Karpas-422 (cell line): Measurements from ENCODE around the gene SRBD1. TPM values are rescaled to one million over a fixed set of nuclear protein-coding genes. Genes with fewer than 3 reads are reported as not detected.

ENCODE experiments used
- DNase-seq: peaks from one replicate; pipeline ENCODE4 v3.0.0-alpha.2; 2015
- H2AFZ ChIP-seq: fragments of 200-600 bp; sonication (generic); 2 replicates; pipeline ENCODE4 v1.6.1; 2014; ENCODE audit warnings: antibody characterized with exemption, low read length, mixed read lengths
- H3K27ac ChIP-seq: fragments of 200-600 bp; sonication (generic); 2 replicates; pipeline ENCODE4 v1.5.1; 2014; ENCODE audit warnings: mild to moderate bottlenecking, low read length, moderate library complexity
- H3K27me3 ChIP-seq: fragments of 200-600 bp; sonication (generic); 2 replicates; pipeline ENCODE4 v1.6.1; 2014; ENCODE audit warnings: low read length, mixed read lengths
- H3K36me3 ChIP-seq: fragments of 200-600 bp; sonication (generic); 2 replicates; pipeline ENCODE4 v1.6.1; 2014; ENCODE audit warnings: low read length, mixed read lengths; ENCODE audit not compliant: insufficient read depth
- H3K4me1 ChIP-seq: fragments of 200-600 bp; sonication (generic); 2 replicates; pipeline ENCODE4 v1.6.1; 2014; ENCODE audit warnings: mild to moderate bottlenecking, low read length, mixed read lengths
- H3K4me2 ChIP-seq: fragments of 200-600 bp; sonication (generic); 2 replicates; pipeline ENCODE4 v1.6.1; 2014; ENCODE audit warnings: low read length, low read depth, mild to moderate bottlenecking; ENCODE audit not compliant: poor library complexity, severe bottlenecking
- H3K4me3 ChIP-seq: fragments of 200-600 bp; sonication (generic); 2 replicates; pipeline ENCODE4 v1.5.1; 2014; ENCODE audit warnings: mild to moderate bottlenecking, antibody characterized with exemption, low read length, mixed read lengths
- H3K79me2 ChIP-seq: fragments of 200-600 bp; sonication (generic); 2 replicates; pipeline ENCODE4 v1.6.1; 2014; ENCODE audit warnings: mild to moderate bottlenecking, low read length, mixed read lengths
- H3K9ac ChIP-seq: fragments of 200-600 bp; sonication (generic); 2 replicates; pipeline ENCODE4 v1.6.0; 2014; ENCODE audit warnings: low read length
- H3K9me2 ChIP-seq: fragments of 200-600 bp; sonication (generic), shearing (Covaris generic); replicated peaks from 2 replicates; pipeline ENCODE4 v1.6.0; 2014; ENCODE audit warnings: mild to moderate bottlenecking, low read length, moderate library complexity; ENCODE audit not compliant: insufficient read depth
- H3K9me3 ChIP-seq: fragments of 300-700, 200-600 bp; sonication (generic); 2 replicates; pipeline ENCODE4 v1.6.1; 2014; ENCODE audit warnings: low read length, mixed read lengths
- H4K20me1 ChIP-seq: fragments of 200-600 bp; sonication (generic); 2 replicates; pipeline ENCODE4 v1.6.1; 2014; ENCODE audit warnings: mild to moderate bottlenecking, antibody characterized with exemption, low read length, low read depth; ENCODE audit not compliant: insufficient read depth
- total RNA-seq: library from RNA; depleted of rRNA; stranded (reverse); fragments of >200 nt; shearing (Covaris generic); gene quantifications from 2 replicates; pipeline ENCODE4 v1.2.3, GENCODE V29; 2014; ENCODE audit warnings: low replicate concordance

SRBD1 gene
- total RNA-seq, 1 experiment from 2014 or later = 29.7 TPM

GRCh38 chr2:45649858-45650811 is 39.1 kb upstream of the SRBD1 start:
- Histone ChIP-seq H3K9me2 (no peaks in the 10 kb centered on the region), H4K20me1 (peaks cover 27% of the 10 kb centered on the region; the same call in 1 of the 2 replicates), H3K36me3 (peaks cover 18% of the 10 kb centered on the region), H3K27ac (peak overlapping the region; percentile 88), H3K4me3 (peak overlapping the region; percentile 97), H3K79me2 (peaks cover 46% of the 10 kb centered on the region), H3K4me2 (peak overlapping the region; percentile 97), H3K27me3 (no peaks in the 10 kb centered on the region), H2AFZ (peak overlapping the region; percentile 32; the same call in 1 of the 2 replicates), H3K9ac (peak overlapping the region; percentile 97), H3K9me3 (no peaks in the 10 kb centered on the region), H3K4me1 (peaks cover 33% of the 10 kb centered on the region)
- peak; percentile 82 for DNase-seq

- no peaks in the 10 kb centered on the region for H3K9me3 ChIP-seq
- H3K4me2 ChIP-seq = peak overlapping the region; percentile 97
- peaks cover 26% of the 10 kb centered on the region for H3K4me1 ChIP-seq
- peak overlapping the region; percentile 97 for H3K9ac ChIP-seq
- peaks cover 11% of the 10 kb centered on the region for H3K36me3 ChIP-seq
- peaks cover 39% of the 10 kb centered on the region for H3K79me2 ChIP-seq
- H3K9me2 ChIP-seq = no peaks in the 10 kb centered on the region
- peak; percentile 51 for DNase-seq
- peaks cover 22% of the 10 kb centered on the region; the same call in 1 of the 2 replicates for H4K20me1 ChIP-seq
- H3K4me3 ChIP-seq = peak overlapping the region; percentile 97
- H3K27me3 ChIP-seq = no peaks in the 10 kb centered on the region
- no peak overlapping the region for H3K27ac ChIP-seq
- H2AFZ ChIP-seq = no peak overlapping the region
Observed at GRCh38 chr2:45649462-45649857, 38.4 kb upstream of the SRBD1 start.

GRCh38 chr2:45648636-45649035 is 37.6 kb upstream of the SRBD1 start:
- no peak overlapping the region for H3K4me2 ChIP-seq
- H3K9ac ChIP-seq = no peak overlapping the region
- H2AFZ ChIP-seq = no peak overlapping the region
- peaks cover 4% of the 10 kb centered on the region; the same call in 1 of the 2 replicates for H3K36me3 ChIP-seq
- no peak for DNase-seq
- H3K9me2 ChIP-seq = no peaks in the 10 kb centered on the region
- no peaks in the 10 kb centered on the region for H3K9me3 ChIP-seq
- peaks cover 31% of the 10 kb centered on the region for H3K79me2 ChIP-seq
- H3K4me3 ChIP-seq = no peak overlapping the region
- peaks cover 13% of the 10 kb centered on the region; the same call in 1 of the 2 replicates for H4K20me1 ChIP-seq
- peaks cover 25% of the 10 kb centered on the region for H3K4me1 ChIP-seq
- H3K27ac ChIP-seq = no peak overlapping the region
- H3K27me3 ChIP-seq = no peaks in the 10 kb centered on the region

- Histone ChIP-seq H3K4me2 (no peak overlapping the region), H3K4me1 (peaks cover 26% of the 10 kb centered on the region), H3K9me3 (no peaks in the 10 kb centered on the region)
Observed at GRCh38 chr2:45647986-45648520, 37.0 kb upstream of the SRBD1 start.

GRCh38 chr2:45647356-45647755 is 36.3 kb upstream of the SRBD1 start:
- Histone ChIP-seq H3K9ac (no peak overlapping the region), H3K27me3 (no peaks in the 10 kb centered on the region), H3K4me3 (no peak overlapping the region), H3K9me3 (no peaks in the 10 kb centered on the region), H3K9me2 (no peaks in the 10 kb centered on the region), H3K4me1 (peaks cover 29% of the 10 kb centered on the region), H3K36me3 (peaks cover 2% of the 10 kb centered on the region; the same call in 1 of the 2 replicates), H2AFZ (no peak overlapping the region), H3K79me2 (peaks cover 18% of the 10 kb centered on the region), H3K4me2 (no peak overlapping the region), H3K27ac (no peak overlapping the region), H4K20me1 (peaks cover 2% of the 10 kb centered on the region; the same call in 1 of the 2 replicates)
- no peak for DNase-seq

More at GRCh38 chr2:45647986-45648520, 37.0 kb upstream of the SRBD1 start:
- no peak for DNase-seq
- Histone ChIP-seq H2AFZ (no peak overlapping the region), H3K27me3 (no peaks in the 10 kb centered on the region), H3K4me3 (no peak overlapping the region), H3K79me2 (peaks cover 25% of the 10 kb centered on the region), H3K27ac (no peak overlapping the region), H3K36me3 (peaks cover 4% of the 10 kb centered on the region; the same call in 1 of the 2 replicates), H3K9ac (no peak overlapping the region), H4K20me1 (peaks cover 9% of the 10 kb centered on the region; the same call in 1 of the 2 replicates), H3K9me2 (no peaks in the 10 kb centered on the region)

GRCh38 chr2:45646289-45646688 is 35.2 kb upstream of the SRBD1 start:
- no peaks in the 10 kb centered on the region for H3K27me3 ChIP-seq
- no peaks in the 10 kb centered on the region for H3K9me3 ChIP-seq
- no peak overlapping the region for H3K4me2 ChIP-seq
- no peaks in the 10 kb centered on the region for H3K9me2 ChIP-seq
- H4K20me1 ChIP-seq = no peaks in the 10 kb centered on the region
- H2AFZ ChIP-seq = no peak overlapping the region
- no peak for DNase-seq
- no peak overlapping the region for H3K9ac ChIP-seq
- H3K36me3 ChIP-seq = no peaks in the 10 kb centered on the region
- H3K27ac ChIP-seq = no peak overlapping the region
- no peak overlapping the region for H3K4me3 ChIP-seq
- peaks cover 7% of the 10 kb centered on the region for H3K79me2 ChIP-seq
- peaks cover 29% of the 10 kb centered on the region for H3K4me1 ChIP-seq

- Histone ChIP-seq H4K20me1 (no peaks in the 10 kb centered on the region), H3K9me2 (no peaks in the 10 kb centered on the region), H3K4me2 (peak overlapping the region; percentile 93), H2AFZ (peak overlapping the region; percentile 96), H3K27ac (no peak overlapping the region), H3K79me2 (no peaks in the 10 kb centered on the region), H3K4me1 (peaks cover 19% of the 10 kb centered on the region), H3K27me3 (no peaks in the 10 kb centered on the region), H3K36me3 (no peaks in the 10 kb centered on the region), H3K9ac (peak overlapping the region; percentile 72), H3K4me3 (peak overlapping the region; percentile 72), H3K9me3 (no peaks in the 10 kb centered on the region)
- peak; percentile 91 for DNase-seq
Observed at GRCh38 chr2:45643543-45644542, 32.8 kb upstream of the SRBD1 start.
